Measurements from ENCODE around the gene REC8.

The REC8 gene

DNA sequence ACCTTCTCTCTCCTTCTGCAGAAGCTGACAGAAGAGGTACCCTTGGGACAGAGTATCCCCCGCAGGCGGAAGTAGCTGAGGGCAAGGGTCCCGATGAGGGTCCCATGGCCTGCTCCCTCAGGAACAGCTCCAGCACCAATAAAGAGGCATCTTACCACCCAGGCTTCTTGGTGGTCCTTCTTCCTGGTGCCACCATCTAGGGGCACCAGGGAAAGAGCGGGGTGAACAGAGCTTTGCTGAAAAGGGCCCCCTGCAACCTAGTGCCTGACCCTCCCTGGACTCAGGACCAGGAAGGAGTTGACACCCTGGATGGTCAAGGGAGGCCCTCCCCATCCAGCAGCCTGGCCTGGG lies 11.4 kb upstream of the REC8 start:
- no peak for DNase-seq

DNA sequence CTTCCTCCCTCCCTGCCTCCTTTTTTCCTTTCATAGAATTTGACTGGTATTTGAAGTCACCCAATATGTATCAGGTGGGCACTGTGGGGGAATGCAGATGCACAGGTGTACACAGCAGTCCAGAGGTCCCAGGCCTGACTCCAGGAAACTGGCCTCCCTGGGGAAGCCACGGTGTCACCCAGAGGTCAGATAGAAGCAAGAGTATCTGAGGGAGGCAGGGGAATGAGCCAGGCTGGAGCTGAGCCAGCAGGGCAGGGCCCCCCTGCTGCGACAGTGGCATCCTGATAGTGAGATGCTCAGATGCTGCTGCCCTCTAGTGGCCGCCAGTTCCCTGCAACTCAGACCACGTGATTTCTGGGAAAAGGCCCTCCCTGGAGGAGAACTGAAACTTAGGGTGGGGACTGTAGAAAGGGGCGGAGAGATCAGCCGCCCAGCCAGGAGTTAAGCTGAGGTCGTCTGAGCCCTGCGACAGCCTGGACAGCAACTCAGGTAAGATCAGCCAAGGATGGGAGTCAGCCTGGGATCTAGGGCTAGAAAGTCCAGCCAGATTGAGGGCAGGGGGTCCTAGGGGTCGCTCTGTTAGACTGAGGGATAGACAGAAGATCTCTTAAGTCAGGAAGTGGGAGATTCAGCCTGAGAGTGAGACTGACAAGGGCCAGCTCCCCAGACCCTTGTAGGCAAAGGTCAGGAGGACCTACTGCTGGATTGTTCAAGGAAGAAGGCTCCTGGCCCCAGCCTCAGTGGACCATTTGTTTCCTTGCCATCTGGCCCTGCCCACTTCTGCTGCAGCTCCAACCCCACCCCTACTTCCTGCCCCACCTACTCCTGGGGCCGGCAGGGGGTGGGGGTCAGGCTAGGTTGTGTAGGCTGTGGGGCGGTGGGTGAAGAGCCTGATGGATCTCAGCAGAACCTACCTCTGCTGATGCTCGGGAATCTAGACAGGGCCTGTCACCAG lies 10.8 kb upstream of the REC8 start, which contains the start of gene IRF9:
Gene IRF9, plus strand, starts transcription at position 416 of the 955 bp plus-strand sequence. CDS start 880 bp downstream, outside the sequence.
- peak; percentile 96 for DNase-seq

DNA sequence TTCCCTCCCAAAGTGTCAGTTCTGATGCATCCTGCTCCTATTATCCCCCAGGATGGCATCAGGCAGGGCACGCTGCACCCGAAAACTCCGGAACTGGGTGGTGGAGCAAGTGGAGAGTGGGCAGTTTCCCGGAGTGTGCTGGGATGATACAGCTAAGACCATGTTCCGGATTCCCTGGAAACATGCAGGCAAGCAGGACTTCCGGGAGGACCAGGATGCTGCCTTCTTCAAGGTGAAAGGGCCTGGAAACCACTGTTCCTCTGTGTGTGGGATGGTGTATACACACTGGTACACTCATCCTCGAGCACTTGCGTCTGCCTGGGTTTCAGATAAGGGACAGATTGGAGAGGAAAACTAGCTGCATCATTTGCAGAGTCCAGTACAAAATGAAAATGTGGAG lies 9.8 kb upstream of the REC8 start:
- DNase-seq, result no peak

DNA sequence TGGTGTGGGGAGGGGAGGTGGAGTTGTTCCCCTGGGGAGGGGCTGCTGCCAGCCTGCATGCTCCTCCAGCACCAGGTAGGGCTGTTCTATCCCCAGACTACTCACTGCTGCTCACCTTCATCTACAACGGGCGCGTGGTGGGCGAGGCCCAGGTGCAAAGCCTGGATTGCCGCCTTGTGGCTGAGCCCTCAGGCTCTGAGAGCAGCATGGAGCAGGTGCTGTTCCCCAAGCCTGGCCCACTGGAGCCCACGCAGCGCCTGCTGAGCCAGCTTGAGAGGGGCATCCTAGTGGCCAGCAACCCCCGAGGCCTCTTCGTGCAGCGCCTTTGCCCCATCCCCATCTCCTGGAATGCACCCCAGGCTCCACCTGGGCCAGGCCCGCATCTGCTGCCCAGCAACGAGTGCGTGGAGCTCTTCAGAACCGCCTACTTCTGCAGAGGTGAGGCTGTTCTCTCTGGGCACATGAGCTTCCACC lies 7.3 kb upstream of the REC8 start:
- no peak for DNase-seq

DNA sequence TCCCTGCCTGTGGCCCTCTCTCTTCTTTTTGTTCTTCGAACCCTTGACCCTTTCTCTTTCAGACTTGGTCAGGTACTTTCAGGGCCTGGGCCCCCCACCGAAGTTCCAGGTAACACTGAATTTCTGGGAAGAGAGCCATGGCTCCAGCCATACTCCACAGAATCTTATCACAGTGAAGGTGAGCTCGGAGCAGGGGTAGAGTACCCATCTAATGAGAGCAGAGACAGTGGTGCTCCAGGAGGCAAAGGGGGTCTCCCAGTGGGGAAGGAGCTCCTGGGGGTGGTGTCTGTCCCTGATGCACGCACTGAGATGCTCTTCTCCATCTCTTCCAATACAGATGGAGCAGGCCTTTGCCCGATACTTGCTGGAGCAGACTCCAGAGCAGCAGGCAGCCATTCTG lies 6.1 kb upstream of the REC8 start:
- no peak for DNase-seq

DNA sequence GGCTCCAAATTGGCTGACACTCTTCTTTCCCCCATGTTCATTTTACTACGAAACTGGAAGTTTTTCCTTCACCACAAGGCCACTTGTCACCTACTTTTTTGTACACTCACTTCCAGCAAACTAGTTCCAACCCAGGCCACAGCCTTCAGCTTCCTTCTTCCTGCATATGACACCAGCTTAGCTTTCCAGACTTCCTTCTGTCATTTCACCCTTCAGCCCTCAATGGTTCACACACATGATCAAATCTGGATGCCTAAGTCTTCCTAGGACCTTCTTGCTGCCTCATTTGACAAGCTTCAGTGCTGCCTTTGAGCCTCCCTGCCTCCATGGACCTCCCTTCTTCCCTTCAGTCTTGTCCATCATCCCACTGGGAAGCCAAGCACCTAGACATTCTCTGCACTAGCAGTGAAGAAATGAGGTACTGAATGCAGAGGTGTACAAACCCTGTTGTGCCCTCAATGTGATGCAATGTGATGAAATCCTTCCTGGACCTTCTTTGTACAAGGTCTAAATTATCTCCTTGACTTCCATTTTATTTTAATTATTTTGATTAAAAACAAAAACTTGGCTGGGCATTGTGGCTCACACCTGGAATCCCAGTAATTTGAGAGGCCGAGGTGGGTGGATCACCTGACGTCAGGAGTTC lies 4.3 kb upstream of the REC8 start:
- no peak for DNase-seq

DNA sequence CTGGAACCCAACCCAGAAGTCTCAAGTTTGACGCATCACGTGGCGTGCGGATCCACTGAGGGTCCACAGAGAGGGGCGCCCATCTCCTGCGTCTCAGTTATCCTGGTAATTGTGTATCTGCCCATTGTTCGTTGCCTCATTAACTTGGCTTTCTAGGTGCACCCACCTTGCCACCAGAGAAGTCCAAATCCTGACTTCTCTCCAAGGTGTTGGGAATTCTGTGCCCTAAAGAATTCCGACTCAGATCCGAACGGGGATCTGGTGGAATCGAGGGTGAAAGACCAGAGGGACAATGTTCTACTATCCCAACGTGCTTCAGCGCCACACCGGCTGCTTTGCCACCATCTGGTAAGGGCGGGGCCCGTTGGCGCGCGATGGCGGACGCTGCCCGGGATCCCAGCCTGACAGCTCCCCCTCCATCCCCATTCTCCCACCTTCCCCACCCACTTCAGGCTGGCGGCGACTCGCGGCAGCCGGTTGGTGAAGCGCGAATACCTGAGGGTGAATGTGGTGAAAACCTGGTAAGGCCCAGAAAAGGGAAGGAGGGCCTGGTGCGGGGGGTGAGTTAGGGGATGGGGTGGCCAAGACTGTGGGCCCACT lies 481 bp downstream of the REC8 start:
- peak; percentile 57 for DNase-seq

DNA sequence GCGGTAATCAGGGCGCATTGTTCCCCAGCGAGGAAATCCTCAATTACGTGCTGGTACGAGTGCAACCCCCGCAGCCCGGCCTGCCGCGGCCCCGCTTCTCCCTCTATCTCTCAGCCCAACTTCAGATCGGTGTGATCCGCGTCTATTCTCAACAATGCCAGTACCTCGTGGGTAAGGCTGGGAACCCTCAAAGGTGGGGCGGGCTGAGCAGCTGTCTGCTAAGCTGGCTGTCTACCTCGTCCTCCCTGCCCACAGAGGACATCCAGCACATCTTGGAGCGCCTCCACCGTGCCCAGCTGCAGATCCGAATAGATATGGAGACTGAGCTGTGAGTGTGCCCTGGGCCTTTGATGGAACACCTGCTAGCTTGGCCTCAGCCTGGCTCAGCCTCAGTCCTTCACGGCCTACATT lies 996 bp downstream of the REC8 start:
- peak; percentile 33 for DNase-seq

DNA sequence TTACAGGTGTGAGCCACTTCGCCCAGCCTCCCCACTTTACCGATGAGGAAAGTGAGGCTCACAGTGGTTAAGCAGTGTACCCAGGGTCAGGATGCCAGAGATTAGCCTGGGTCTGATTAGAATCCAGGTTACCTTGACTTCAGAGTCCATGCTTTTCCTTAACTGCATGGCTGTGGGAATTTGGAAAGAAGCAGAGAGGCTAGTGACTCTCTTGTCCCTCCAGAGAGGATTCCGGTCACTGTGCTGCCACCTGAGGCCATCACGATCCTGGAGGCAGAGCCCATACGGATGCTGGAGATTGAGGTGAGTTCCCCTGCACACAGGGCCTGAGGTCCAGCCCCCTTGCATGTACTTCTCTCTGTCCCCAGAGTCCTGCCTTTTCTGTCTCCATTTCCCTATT lies 4.7 kb downstream of the REC8 start:
- no peak for DNase-seq

DNA sequence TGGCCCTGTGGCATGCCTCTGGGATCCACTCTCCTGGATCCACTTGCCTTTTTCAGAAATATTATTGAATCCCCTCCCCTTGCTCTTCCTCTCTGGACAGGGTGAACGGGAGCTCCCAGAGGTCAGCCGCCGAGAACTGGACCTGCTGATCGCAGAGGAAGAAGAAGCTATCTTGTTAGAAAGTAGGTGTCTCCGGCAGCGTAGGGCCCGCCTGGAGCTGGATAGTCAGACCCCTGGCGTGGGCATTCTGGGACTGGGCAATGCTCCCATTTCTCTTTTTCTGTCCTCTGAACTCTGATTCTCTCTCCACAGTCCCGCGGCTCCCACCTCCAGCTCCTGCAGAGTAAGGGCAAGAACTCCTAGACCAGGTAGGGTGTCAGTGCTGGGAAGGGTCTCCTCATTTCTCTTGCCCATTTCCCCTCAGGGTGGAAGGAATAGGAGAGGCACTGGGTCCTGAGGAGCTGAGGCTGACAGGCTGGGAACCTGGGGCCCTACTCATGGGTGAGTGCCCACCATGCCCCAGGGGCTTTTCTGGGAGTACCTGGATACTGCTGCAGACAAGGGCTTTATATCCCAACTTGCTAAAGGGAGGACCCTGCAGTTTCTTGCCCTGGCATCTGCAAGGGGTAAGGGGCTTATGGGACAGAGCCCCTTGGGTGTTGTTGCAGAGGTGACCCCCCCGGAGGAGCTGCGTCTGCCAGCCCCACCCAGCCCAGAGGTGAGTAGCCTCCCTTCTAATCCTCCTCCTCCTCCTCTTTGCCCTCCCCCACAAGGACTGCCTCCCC lies 5.4 kb downstream of the REC8 start:
- no peak for DNase-seq

DNA sequence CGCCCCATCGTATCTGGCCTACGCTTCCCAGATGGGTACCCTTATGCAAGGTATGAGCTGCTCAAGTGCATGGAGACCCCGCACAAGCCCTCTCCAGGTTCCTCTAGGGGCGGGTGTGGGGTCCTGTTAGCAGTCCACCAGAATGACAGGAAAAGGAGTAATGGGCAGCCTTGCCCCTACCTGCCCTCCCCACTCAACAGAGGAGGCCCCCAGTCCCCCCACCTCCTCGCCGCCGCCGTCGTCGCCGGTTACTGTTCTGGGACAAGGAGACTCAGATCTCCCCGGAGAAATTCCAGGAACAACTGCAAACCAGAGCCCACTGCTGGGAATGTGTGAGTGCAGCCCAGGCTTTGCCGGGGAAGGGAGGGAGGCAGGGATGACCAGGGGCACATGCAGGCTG lies 6.0 kb downstream of the REC8 start:
- DNase-seq, result no peak

DNA sequence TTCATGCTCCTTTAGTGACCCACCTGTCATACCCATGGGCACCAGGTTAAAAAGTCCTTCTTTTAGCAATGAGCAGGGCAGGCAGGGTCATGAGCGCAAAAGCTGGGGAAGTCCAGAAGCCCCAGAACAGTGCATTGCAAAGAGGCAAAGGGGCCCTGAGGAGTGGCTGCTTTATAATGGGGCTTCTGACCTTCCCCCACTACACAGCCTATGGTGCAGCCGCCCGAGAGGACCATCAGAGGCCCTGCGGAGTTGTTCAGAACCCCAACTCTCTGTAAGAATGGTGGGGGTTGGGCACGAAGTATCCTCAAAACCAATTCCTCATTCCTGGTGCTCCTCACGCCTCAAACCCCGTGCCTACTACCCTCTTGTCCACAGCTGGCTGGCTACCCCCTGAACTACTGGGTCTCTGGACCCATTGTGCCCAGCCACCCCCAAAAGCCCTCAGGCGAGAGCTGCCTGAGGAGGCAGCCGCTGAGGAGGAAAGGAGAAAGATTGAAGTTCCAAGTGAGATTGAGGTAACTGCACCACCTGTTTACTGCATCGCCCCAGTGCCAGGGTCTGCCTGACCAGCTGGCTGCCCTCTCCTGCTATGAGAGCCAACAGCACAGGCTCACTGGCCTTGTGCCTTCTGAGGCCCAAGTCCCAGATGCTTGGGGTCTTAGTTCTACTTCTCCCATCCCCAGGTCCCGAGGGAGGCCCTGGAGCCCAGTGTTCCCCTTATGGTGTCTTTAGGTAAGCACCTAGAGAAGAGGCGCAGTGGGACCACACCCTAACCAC lies 6.7 kb downstream of the REC8 start:
- no peak for DNase-seq

DNA sequence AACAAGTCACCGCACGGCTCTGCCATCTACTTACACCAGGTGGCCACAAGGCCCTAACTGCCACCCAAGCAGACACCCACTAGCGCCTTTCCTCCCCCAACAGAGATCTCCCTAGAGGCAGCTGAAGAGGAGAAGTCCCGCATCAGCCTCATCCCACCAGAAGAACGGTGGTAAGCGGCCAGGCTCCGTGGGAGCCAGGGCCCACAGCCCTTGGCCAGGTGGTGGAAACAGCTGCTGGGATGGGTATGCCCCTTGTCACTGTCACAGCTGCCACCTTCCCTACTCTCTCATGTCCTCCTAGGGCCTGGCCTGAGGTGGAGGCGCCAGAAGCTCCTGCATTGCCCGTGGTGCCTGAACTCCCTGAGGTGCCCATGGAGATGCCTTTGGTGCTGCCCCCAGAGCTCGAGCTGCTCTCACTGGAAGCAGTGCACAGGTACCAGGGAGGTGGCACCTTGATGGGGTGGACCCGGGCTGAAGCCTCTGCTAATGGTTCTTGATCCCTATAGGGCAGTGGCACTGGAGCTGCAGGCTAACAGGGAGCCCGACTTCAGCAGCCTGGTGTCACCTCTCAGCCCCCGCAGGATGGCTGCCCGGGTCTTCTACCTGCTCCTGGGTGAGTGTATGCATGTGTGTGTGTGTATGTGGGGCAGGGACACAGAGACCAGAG lies 7.5 kb downstream of the REC8 start:
- DNase-seq, result peak; percentile 18

DNA sequence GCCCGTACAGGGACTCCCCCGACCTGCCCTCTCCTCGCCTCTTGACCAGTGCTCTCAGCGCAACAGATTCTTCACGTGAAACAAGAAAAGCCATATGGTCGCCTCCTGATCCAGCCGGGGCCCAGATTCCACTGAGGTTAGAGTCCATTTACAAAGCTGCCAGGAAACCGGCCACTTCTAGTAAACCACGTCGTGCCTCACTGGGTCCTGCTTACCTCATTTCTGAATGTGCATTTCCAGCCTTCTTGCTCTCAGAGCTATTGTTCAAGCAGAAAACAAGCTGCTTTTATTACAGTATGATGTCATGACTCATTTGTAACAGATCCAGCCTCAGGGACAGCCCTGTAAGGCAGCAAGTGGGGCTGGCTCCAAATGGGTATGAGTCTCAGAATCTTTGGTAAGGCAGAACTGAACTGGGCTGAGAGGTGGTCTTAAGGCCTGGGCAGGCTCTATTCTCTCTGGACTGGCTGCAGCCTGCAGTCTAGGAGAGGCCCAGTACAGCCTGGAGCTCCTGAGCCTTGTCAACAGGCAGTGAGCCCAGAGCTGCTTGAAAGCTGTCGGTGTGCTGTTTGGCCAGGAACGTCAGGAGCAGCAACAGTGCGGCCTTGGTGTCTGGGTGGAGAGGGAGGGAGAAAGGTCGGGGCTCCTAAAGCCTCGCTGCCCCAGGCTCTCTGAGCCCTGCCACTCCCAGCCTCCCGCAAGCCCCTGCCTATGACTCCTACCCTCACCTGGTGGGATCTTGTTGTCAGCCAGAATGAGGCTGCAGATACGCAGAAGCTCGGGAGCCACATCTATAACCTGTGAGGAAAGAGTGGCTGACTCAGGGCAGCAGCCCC lies 8.3 kb downstream of the REC8 start:
- no peak for DNase-seq

DNA sequence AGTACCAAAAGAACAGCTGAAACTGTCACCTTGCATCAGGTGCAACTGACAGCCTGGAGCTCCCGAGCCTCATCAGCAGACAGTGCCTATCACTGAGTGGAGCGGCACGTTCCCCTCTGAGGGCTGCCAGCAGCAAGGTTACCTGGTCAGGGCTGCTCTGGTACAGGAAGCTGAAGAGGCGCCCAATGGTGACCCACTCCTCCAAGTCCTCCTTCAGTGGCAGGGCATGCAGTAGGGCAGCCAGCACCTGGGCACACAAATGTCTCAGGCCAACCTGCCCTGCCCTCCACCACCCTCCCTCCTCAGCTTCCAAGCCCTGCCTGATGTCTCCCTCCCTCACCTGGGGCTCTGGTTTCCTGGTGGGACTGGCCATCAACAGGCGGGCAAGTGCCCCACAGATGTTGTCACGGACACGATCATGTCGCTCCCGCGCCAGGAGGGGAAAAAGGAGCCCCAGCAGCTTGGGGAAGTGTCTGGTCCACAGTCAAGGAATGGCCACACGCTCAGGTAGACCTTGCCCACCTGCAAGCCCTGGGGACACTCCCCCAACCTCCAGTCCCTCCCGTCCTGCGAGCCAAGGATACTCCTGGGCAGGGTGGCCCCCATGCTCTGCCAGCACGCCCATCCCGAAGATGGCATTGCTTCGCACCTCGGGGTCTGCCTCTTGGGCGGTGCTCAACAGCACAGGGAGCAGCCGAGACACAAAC lies 9.6 kb downstream of the REC8 start:
- no peak for DNase-seq

DNA sequence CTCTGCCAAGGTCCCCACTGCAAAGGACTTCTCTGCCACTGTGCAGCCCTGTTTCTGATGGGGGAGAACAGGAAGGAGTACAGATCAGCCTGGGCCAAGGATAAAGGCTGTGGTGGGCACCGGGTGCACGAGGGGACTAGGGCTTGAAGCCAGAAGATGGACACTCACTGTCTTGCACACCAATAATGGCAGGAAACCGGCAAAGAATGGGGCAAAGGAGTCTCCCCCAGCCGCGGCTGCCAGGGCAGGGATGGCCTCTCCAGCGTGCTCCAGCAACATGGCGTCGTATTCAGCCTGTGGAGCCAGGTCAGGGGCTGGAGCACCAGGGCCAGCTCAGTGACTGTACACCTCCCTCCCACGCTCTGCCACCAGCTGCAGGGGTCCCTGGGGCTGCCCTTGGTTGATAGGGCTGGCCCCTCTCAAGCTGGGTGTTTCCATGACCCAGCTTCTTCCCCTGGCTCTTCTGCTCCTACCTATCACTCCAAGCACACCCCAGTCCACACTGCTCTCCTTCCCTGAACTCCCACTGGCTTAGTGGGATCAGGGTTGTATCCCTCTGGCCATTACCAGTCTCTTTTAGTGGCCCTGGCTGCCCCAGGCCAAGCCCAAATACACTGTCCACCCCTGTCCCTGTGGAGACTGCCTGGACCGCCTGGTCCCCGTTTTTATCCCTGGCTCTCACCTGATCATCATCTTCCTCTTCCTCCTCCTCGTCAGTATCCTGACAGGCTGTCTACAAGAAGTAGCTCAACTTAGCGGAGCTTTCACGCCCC lies 10.4 kb downstream of the REC8 start:
- DNase-seq, result no peak

DNA sequence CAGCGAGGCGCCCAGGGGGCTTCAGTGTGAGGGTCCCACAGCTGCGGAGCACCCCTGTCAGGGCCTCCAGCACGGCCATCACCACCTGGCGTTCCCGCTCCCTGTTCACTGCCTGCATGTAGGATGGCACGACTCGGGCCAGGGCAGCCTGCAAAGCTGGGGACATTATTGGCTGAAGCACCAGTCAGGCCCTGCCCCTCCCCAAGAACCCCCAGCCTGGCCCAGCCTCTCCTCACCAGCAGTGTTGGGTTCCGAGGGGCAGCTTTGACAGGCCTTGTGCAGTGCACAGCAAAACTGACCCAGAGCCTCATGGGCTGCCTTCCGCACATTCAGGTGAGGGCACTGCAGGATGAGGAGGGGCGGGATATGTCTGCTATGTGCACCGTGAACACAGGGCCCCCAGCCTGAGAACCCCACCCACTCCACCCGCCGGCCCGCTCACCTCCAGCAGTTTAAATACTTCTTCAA lies 11.2 kb downstream of the REC8 start:
- DNase-seq, result no peak

DNA sequence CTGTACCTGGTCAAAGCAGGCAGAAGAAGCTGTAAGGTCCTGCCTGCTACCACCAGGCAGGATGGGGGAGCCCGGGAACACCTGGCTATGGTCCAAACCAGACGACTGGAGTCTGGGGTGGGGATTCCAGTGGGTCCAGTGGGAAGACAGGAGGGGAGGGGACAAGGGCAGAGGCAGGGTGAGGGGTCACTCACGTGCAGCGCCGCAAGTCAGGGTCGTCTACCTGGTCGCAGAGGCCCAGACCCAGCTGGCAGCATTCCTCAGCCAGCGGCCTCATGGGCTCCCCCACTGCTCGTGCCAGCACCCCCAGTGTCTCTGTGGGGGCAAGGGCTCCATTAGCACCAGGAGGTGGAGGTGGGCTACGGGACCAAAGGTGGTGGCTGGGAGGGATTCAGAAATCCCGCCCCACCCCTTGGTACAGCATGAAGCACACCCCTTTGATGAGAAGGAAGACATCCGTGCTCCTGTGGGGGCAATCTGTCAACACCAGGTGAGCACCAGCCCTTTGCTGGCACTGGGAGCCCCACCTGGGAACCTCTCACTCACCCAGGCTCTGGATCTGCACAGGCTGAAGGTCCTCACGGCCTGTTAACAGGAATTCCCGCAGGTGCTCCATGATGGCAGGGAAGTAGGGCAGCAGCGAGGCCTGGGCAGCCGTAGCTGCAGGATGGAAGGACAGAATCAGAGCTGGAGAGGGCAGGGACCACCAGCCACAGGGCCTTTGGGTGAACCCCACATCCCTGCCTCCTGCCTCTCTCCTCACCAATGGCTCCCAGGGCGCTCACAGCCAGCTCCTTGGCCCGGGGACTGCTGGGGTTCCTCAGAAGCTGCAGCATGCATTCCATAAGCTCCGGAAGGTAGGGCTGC lies 12.5 kb downstream of the REC8 start:
- no peak for DNase-seq
